Caco-2 (cell line): Measurements from ENCODE around the gene NAGA. TPM values are rescaled to one million over a fixed set of nuclear protein-coding genes. Genes with fewer than 3 reads are reported as not detected.

Experiments used
- BruUV-seq: library from RNA; stranded (reverse); fragments of 400-500 nt; replicated peaks from 2 replicates; lab custom pipeline; 2021; lab: Mats Ljungman, UMichigan
- CTCF ChIA-PET: fragments of 300-600 bp; sonication (Branson Sonifier 250); formaldehyde crosslinking; loops from one replicate; lab custom pipeline; 2022; ENCODE audit warnings: antibody characterized with exemption; lab: Charles Lee
- POLR2A ChIA-PET: fragments of 300-600 bp; sonication (Branson Sonifier 250); formaldehyde crosslinking; loops from one replicate; lab custom pipeline; 2022; ENCODE audit warnings: antibody characterized with exemption; lab: Charles Lee
- DNase-seq, 2 experiments: peaks; one replicate each; pipeline versions ENCODE4 v3.0.0 to v3.0.0-alpha.2; 2020 to 2022
- H3K27me3 ChIP-seq: replicated peaks from 2 replicates; pipeline ENCODE4 v1.6.0; 2011; ENCODE audit warnings: low read length; ENCODE audit not compliant: control insufficient read depth, insufficient read depth
- H3K36me3 ChIP-seq: 2 replicates; pipeline ENCODE4 v1.5.1; 2011; ENCODE audit warnings: low read length; ENCODE audit not compliant: control insufficient read depth, insufficient read depth
- H3K4me1 ChIP-seq: fragments of 250-450 bp; sonication (Bioruptor Pico); 2 replicates; pipeline ENCODE4 v1.5.1; 2020; ENCODE audit warnings: mild to moderate bottlenecking
- H3K4me3 ChIP-seq: 2 replicates; pipeline ENCODE4 v1.5.1; 2011; ENCODE audit warnings: low read depth, mild to moderate bottlenecking, control low read depth, low read length
- H3K9me3 ChIP-seq: fragments of 250-450 bp; sonication (Bioruptor Pico); 2 replicates; pipeline ENCODE4 v1.5.1; 2020; ENCODE audit warnings: mild to moderate bottlenecking, moderate library complexity
- H3K27ac Mint-ChIP-seq: one replicate; pipeline ENCODE4 v1.8.0; 2022; ENCODE audit warnings: mixed read lengths; ENCODE audit not compliant: unreplicated experiment
- H3K27me3 Mint-ChIP-seq: one replicate; pipeline ENCODE4 v1.8.0; 2022; ENCODE audit warnings: mixed read lengths; ENCODE audit not compliant: insufficient read depth, unreplicated experiment
- H3K36me3 Mint-ChIP-seq: one replicate; pipeline ENCODE4 v1.8.0; 2022; ENCODE audit warnings: mild to moderate bottlenecking, mixed read lengths; ENCODE audit not compliant: insufficient read depth, unreplicated experiment
- H3K4me1 Mint-ChIP-seq: one replicate; pipeline ENCODE4 v1.8.0; 2022; ENCODE audit warnings: low read depth, mixed read lengths; ENCODE audit not compliant: unreplicated experiment
- H3K4me3 Mint-ChIP-seq: one replicate; pipeline ENCODE4 v1.8.0; 2022; ENCODE audit warnings: mild to moderate bottlenecking, moderate library complexity, mixed read lengths; ENCODE audit not compliant: unreplicated experiment
- H3K9me3 Mint-ChIP-seq: one replicate; pipeline ENCODE4 v1.8.0; 2022; ENCODE audit warnings: mixed read lengths; ENCODE audit not compliant: unreplicated experiment
- CTCF ChIP-seq, 2 experiments: fragments of 200-600 bp in 1 of 2; IDR thresholded peaks; 1 replicate in 1 of 2; 2 replicates in 1 of 2; pipeline versions ENCODE4 v1.5.1 to v1.8.0; 2011 to 2022; ENCODE audit warnings: antibody characterized with exemption in 1 of 2, control low read depth in 1 of 2, inconsistent platforms in 1 of 2, low read depth in 1 of 2, low read length in 1 of 2, mild to moderate bottlenecking in 1 of 2, moderate library complexity in 1 of 2; ENCODE audit not compliant: insufficient read depth in 1 of 2, severe bottlenecking in 1 of 2, unreplicated experiment in 1 of 2
- intact Hi-C: fragments of 100-400 bp; cut with micrococcal nuclease; formaldehyde crosslinking; loops from one replicate; pipeline ENCODE4 v1.10.0; 2022; ENCODE audit not compliant: unreplicated experiment
- total RNA-seq: library from RNA; stranded (reverse); gene quantifications from 2 replicates; pipeline ENCODE4 v1.2.3, GENCODE V29; 2022

The NAGA gene
- total RNA-seq, 1 experiment from 2014 or later, result 28.3 TPM

GRCh38 chr22:42041784-42042183 lies 28.8 kb downstream of the NAGA start:
- Histone ChIP-seq H3K4me3 (no peak overlapping the region), H3K27me3 (no peaks in the 10 kb centered on the region), H3K36me3 (no peaks in the 10 kb centered on the region), H3K9me3 (peaks cover 6% of the 10 kb centered on the region), H3K4me1 (no peaks in the 10 kb centered on the region)
- Mint-ChIP-seq H3K4me1 (no peaks in the 10 kb centered on the region), H3K9me3 (peaks cover 22% of the 10 kb centered on the region), H3K4me3 (no peak overlapping the region), H3K27ac (no peak overlapping the region), H3K36me3 (no peaks in the 10 kb centered on the region), H3K27me3 (peaks cover 8% of the 10 kb centered on the region)
- DNase-seq, result no peak
- ChIA-PET CTCF (interaction anchor here (0.6 kb wide), 1 partner anchor 400 kb away, joined by 3 read pairs; no protein-coding TSS in a partner anchor), POLR2A (no interaction called here)
- TF ChIP-seq CTCF (IDR thresholded peaks at IDR 0.05; ENCODE audit: insufficient read depth in 1 of 2, low read depth in 1 of 2, low read length in 1 of 2, severe bottlenecking in 1 of 2, unreplicated experiment in 1 of 2), result no peak
- intact Hi-C loops, result no loop called here
- no TSS peak for BruUV-seq

- no peaks in the 10 kb centered on the region for H3K4me1 Mint-ChIP-seq
- BruUV-seq, result no TSS peak
- H3K36me3 ChIP-seq, result no peaks in the 10 kb centered on the region
- H3K4me3 ChIP-seq, result no peak overlapping the region
- H3K27ac Mint-ChIP-seq, result no peak overlapping the region
- H3K27me3 Mint-ChIP-seq, result peaks cover 9% of the 10 kb centered on the region
- DNase-seq, result no peak
- no peaks in the 10 kb centered on the region for H3K4me1 ChIP-seq
- no peak for TF ChIP-seq CTCF (IDR thresholded peaks at IDR 0.05; ENCODE audit: insufficient read depth in 1 of 2, low read depth in 1 of 2, low read length in 1 of 2, severe bottlenecking in 1 of 2, unreplicated experiment in 1 of 2)
- intact Hi-C loops, result no loop called here
- ChIA-PET POLR2A (no interaction called here), CTCF (no interaction called here)
- no peaks in the 10 kb centered on the region for H3K27me3 ChIP-seq
- H3K9me3 Mint-ChIP-seq, result peaks cover 22% of the 10 kb centered on the region
- peaks cover 6% of the 10 kb centered on the region for H3K9me3 ChIP-seq
- no peak overlapping the region for H3K4me3 Mint-ChIP-seq
- no peaks in the 10 kb centered on the region for H3K36me3 Mint-ChIP-seq
Measured at GRCh38 chr22:42039271-42039670, 31.3 kb downstream of the NAGA start.

GRCh38 chr22:42035256-42035655 lies 35.4 kb downstream of the NAGA start:
- POLR2A ChIA-PET, result no interaction called here
- CTCF ChIA-PET, result no interaction called here
- Mint-ChIP-seq H3K9me3 (no peaks in the 10 kb centered on the region), H3K4me1 (no peaks in the 10 kb centered on the region), H3K4me3 (no peak overlapping the region), H3K27me3 (peaks cover 4% of the 10 kb centered on the region), H3K36me3 (no peaks in the 10 kb centered on the region), H3K27ac (no peak overlapping the region)
- no peak for DNase-seq
- no TSS peak for BruUV-seq
- Histone ChIP-seq H3K4me1 (no peaks in the 10 kb centered on the region), H3K9me3 (peaks cover 16% of the 10 kb centered on the region), H3K27me3 (no peaks in the 10 kb centered on the region), H3K36me3 (no peaks in the 10 kb centered on the region), H3K4me3 (no peak overlapping the region)
- TF ChIP-seq CTCF (IDR thresholded peaks at IDR 0.05; ENCODE audit: insufficient read depth in 1 of 2, low read depth in 1 of 2, low read length in 1 of 2, severe bottlenecking in 1 of 2, unreplicated experiment in 1 of 2), result no peak
- intact Hi-C loops, result no loop called here
